SH-SY5Y (cell line): ENCODE data around the gene TSNAXIP1.

Experiments used
- GATA2 ChIP-seq: IDR thresholded peaks from 2 replicates; pipeline ENCODE4 v1.6.1; 2011; ENCODE audit warnings: mild to moderate bottlenecking, low read depth, low read length
- GATA3 ChIP-seq: IDR thresholded peaks from 2 replicates; pipeline ENCODE4 v1.6.1; 2011; ENCODE audit warnings: low read depth, mild to moderate bottlenecking, low read length, moderate library complexity

Gene TSNAXIP1

GRCh38 chr16:67806428-67807147, at the start of gene TSNAXIP1, which contains the start of gene RANBP10:
TSS of gene TSNAXIP1 (plus strand) at chr16:67806889. CDS start at chr16:67807150, 261 bp downstream.
TSS of gene RANBP10 (minus strand) at chr16:67806560. CDS start at chr16:67806536, 24 bp downstream.
- TF ChIP-seq GATA3 (no peak), GATA2 (no peak)

- TF ChIP-seq GATA2 (no peak), GATA3 (no peak)
Observed at GRCh38 chr16:67758006-67758405, 48.7 kb upstream of the TSNAXIP1 start.

- TF ChIP-seq GATA2: no peak
- no peak for TF ChIP-seq GATA3
Observed at GRCh38 chr16:67758966-67759365, 47.7 kb upstream of the TSNAXIP1 start.

- TF ChIP-seq GATA3 (no peak), GATA2 (no peak)
Observed at GRCh38 chr16:67760206-67760955, 46.3 kb upstream of the TSNAXIP1 start.

- TF ChIP-seq GATA2: no peak
Observed at GRCh38 chr16:67760956-67761230, 45.8 kb upstream of the TSNAXIP1 start.

GRCh38 chr16:67761924-67762323, 44.8 kb upstream of the TSNAXIP1 start:
- TF ChIP-seq GATA3 (no peak), GATA2 (no peak)

GRCh38 chr16:67762385-67762784, 44.3 kb upstream of the TSNAXIP1 start:
- TF ChIP-seq GATA3 (no peak), GATA2 (no peak)

GRCh38 chr16:67763066-67763465, 43.6 kb upstream of the TSNAXIP1 start:
- TF ChIP-seq GATA2: no peak
- no peak for TF ChIP-seq GATA3

- TF ChIP-seq GATA3 (no peak), GATA2 (no peak)
Observed at GRCh38 chr16:67764158-67764667, 42.5 kb upstream of the TSNAXIP1 start.

- TF ChIP-seq GATA2 (no peak), GATA3 (no peak)
Observed at GRCh38 chr16:67766291-67766690, 40.4 kb upstream of the TSNAXIP1 start.

- TF ChIP-seq GATA2: no peak
- no peak for TF ChIP-seq GATA3
Observed at GRCh38 chr16:67767953-67768352, 38.7 kb upstream of the TSNAXIP1 start.

GRCh38 chr16:67770346-67770991, 36.2 kb upstream of the TSNAXIP1 start:
- TF ChIP-seq GATA2 (no peak), GATA3 (no peak)

- TF ChIP-seq GATA3: no peak
- TF ChIP-seq GATA2: no peak
Observed at GRCh38 chr16:67773099-67773498, 33.6 kb upstream of the TSNAXIP1 start.

- TF ChIP-seq GATA3 (no peak), GATA2 (no peak)
Observed at GRCh38 chr16:67773569-67774456, 32.9 kb upstream of the TSNAXIP1 start.

GRCh38 chr16:67774457-67774853, 32.2 kb upstream of the TSNAXIP1 start:
- TF ChIP-seq GATA2: no peak
- no peak for TF ChIP-seq GATA3
